Smooth muscle cell (in vitro differentiated cells): ENCODE results near the gene DDI2. TPM values are rescaled to one million over a fixed set of nuclear protein-coding genes. Genes with fewer than 3 reads are reported as not detected.

Experiments used
- DNase-seq: peaks from one replicate; lab custom pipeline; 2025; ENCODE audit not compliant: unreplicated experiment; lab: John Stamatoyannopoulos, UW
- H2AFZ ChIP-seq: fragments of 200-600 bp; sonication (generic); 2 replicates; pipeline ENCODE4 v1.6.0; 2016; ENCODE audit warnings: antibody characterized with exemption, low read depth, mild to moderate bottlenecking
- H3F3A ChIP-seq: fragments of 200-600 bp; sonication (generic); 2 replicates; pipeline ENCODE4 v1.6.0; 2017; ENCODE audit warnings: antibody characterized with exemption, low read depth
- H3K27ac ChIP-seq: fragments of 200-600 bp; sonication (generic); 2 replicates; pipeline ENCODE4 v1.5.1; 2016; ENCODE audit warnings: low read depth, mild to moderate bottlenecking
- H3K27me3 ChIP-seq: fragments of 200-600 bp; sonication (generic); 2 replicates; pipeline ENCODE4 v1.6.1; 2016; ENCODE audit warnings: low read depth, mild to moderate bottlenecking
- H3K36me3 ChIP-seq: fragments of 200-600 bp; sonication (generic); 2 replicates; pipeline ENCODE4 v1.5.1; 2016; ENCODE audit warnings: low read depth
- H3K4me1 ChIP-seq: fragments of 200-600 bp; sonication (generic); 2 replicates; pipeline ENCODE4 v1.5.1; 2016; ENCODE audit warnings: low read depth
- H3K4me2 ChIP-seq: fragments of 200-600 bp; sonication (generic); 2 replicates; pipeline ENCODE4 v1.6.0; 2016; ENCODE audit warnings: mild to moderate bottlenecking
- H3K4me3 ChIP-seq: fragments of 200-600 bp; sonication (generic); 2 replicates; pipeline ENCODE4 v1.5.1; 2016; ENCODE audit warnings: mild to moderate bottlenecking
- H3K79me2 ChIP-seq: fragments of 200-600 bp; sonication (generic); 2 replicates; pipeline ENCODE4 v1.6.0; 2016; ENCODE audit warnings: low read depth, mild to moderate bottlenecking
- H3K9ac ChIP-seq: fragments of 200-600 bp; sonication (generic); 2 replicates; pipeline ENCODE4 v1.6.0; 2016; ENCODE audit warnings: low read depth
- H3K9me3 ChIP-seq: fragments of 200-600 bp; sonication (generic); replicated peaks from 2 replicates; pipeline ENCODE4 v1.5.1; 2016; ENCODE audit warnings: low read depth
- H4K20me1 ChIP-seq: fragments of 200-600 bp; sonication (generic); 2 replicates; pipeline ENCODE4 v1.6.0; 2016; ENCODE audit warnings: low read depth
- CTCF ChIP-seq: fragments of 200-600 bp; sonication (generic); IDR thresholded peaks from 2 replicates; pipeline ENCODE4 v1.5.1; 2017; ENCODE audit warnings: borderline replicate concordance, mild to moderate bottlenecking, antibody characterized with exemption; ENCODE audit not compliant: insufficient read depth, poor library complexity, severe bottlenecking
- WGBS: methylation state at CpG from one replicate; pipeline ENCODE4 v1.1.7; 2016; ENCODE audit warnings: low lambda C conversion rate; 5-methylcytosine and 5-hydroxymethylcytosine counted together
- polyA plus RNA-seq: library from polyadenylated mRNA; unstranded; fragments of >200 nt; fragmentation: Nextera tagmentation; extraction: Ambion mirVana; gene quantifications from 2 replicates; pipeline ENCODE4 v1.2.1, GENCODE V29; 2016
- total RNA-seq: library from RNA; depleted of rRNA; stranded (reverse); fragments of >200 nt; gene quantifications from 2 replicates; pipeline ENCODE4 v1.2.3, GENCODE V29; 2014

Gene DDI2
- total and polyA plus RNA-seq, 2 experiments from 2014 or later, result 3.5 to 10.9 TPM

GRCh38 chr1:15622712-15623373, 5.6 kb downstream of the DDI2 start:
- no peak overlapping the region for H3K4me3 ChIP-seq
- H3K27ac ChIP-seq, result no peak overlapping the region
- no peak for TF ChIP-seq CTCF
- H3K27me3 ChIP-seq, result no peaks in the 10 kb centered on the region
- H3K4me2 ChIP-seq, result no peak overlapping the region
- no peaks in the 10 kb centered on the region for H3K9me3 ChIP-seq
- 94% methylated on average over 7 of the region's 7 CpGs for WGBS
- peaks cover 13% of the 10 kb centered on the region for H3F3A ChIP-seq
- H2AFZ ChIP-seq, result no peak overlapping the region
- no peak overlapping the region for H3K9ac ChIP-seq
- no peak for DNase-seq
- H4K20me1 ChIP-seq, result peaks cover 70% of the 10 kb centered on the region
- peaks cover 15% of the 10 kb centered on the region for H3K4me1 ChIP-seq
- peaks cover 66% of the 10 kb centered on the region for H3K79me2 ChIP-seq
- no peaks in the 10 kb centered on the region for H3K36me3 ChIP-seq

DNA sequence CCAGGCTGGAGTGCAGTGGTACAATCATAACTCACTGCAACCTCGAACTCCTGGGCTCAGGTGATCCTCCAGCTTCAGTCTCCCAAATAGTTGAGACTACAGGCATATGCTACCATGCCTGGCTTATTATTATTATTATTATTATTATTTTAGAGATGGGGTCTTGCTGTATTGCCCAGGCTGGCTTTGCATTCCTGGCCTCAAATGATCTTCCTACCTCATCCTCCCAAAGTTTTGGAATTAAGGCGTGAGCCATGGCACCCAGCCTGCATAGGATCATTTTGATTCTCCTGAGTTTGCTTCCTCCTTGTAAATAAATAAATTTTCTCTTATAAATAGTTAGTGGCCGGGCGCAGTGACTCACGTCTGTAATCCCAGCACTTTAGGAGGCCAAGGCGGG, 6.2 kb downstream of the DDI2 start:
- H3K9me3 ChIP-seq, result no peaks in the 10 kb centered on the region
- TF ChIP-seq CTCF, result no peak
- peaks cover 13% of the 10 kb centered on the region for H3F3A ChIP-seq
- no peak overlapping the region for H2AFZ ChIP-seq
- no peaks in the 10 kb centered on the region for H3K36me3 ChIP-seq
- no peak overlapping the region for H3K27ac ChIP-seq
- H3K4me2 ChIP-seq, result no peak overlapping the region
- peaks cover 15% of the 10 kb centered on the region for H3K4me1 ChIP-seq
- WGBS, result 92% methylated on average over 6 of the region's 6 CpGs
- H3K9ac ChIP-seq, result no peak overlapping the region
- H3K79me2 ChIP-seq, result peaks cover 66% of the 10 kb centered on the region
- peaks cover 76% of the 10 kb centered on the region for H4K20me1 ChIP-seq
- no peaks in the 10 kb centered on the region for H3K27me3 ChIP-seq
- DNase-seq, result no peak
- no peak overlapping the region for H3K4me3 ChIP-seq

GRCh38 chr1:15624133-15624714, 7.0 kb downstream of the DDI2 start:
- 98% methylated on average over 3 of the region's 3 CpGs for WGBS
- H3K9me3 ChIP-seq, result no peaks in the 10 kb centered on the region
- H3K4me1 ChIP-seq, result peaks cover 11% of the 10 kb centered on the region
- peaks cover 62% of the 10 kb centered on the region for H3K79me2 ChIP-seq
- no peak overlapping the region for H3K4me3 ChIP-seq
- no peaks in the 10 kb centered on the region for H3K36me3 ChIP-seq
- no peak overlapping the region for H3K9ac ChIP-seq
- no peak overlapping the region for H3K4me2 ChIP-seq
- no peaks in the 10 kb centered on the region for H3K27me3 ChIP-seq
- no peak overlapping the region for H2AFZ ChIP-seq
- peaks cover 82% of the 10 kb centered on the region for H4K20me1 ChIP-seq
- DNase-seq, result no peak
- TF ChIP-seq CTCF, result no peak
- H3F3A ChIP-seq, result peaks cover 8% of the 10 kb centered on the region
- H3K27ac ChIP-seq, result no peak overlapping the region
